HEK293 (cell line): ENCODE measurements around the gene THOP1.

Experiments used
- CTCF ChIA-PET: fragments of 350-600 bp; formaldehyde crosslinking; extraction: SDS; loops from one replicate; lab custom pipeline; 2021; ENCODE audit warnings: antibody characterized with exemption; lab: Yijun Ruan, JAX
- POLR2A ChIA-PET: fragments of 300-600 bp; formaldehyde crosslinking; extraction: SDS; loops from one replicate; lab custom pipeline; 2020; ENCODE audit warnings: antibody characterized with exemption, inconsistent platforms; lab: Yijun Ruan, JAX
- H3K27ac ChIP-seq: fragments of 200-500 bp; sonication (Bioruptor generic); 2 replicates; pipeline ENCODE4 v1.5.1; 2014; ENCODE audit warnings: low read depth, low read length, control low read depth, inconsistent platforms; ENCODE audit errors: extremely low read depth
- H3K36me3 ChIP-seq, 2 experiments: fragments of 200-500 bp in 1 of 2; sonication (Bioruptor generic) in 1 of 2; 1 replicate in 1 of 2; 2 replicates in 1 of 2; pipeline ENCODE4 v1.5.1; 2014 to 2017; ENCODE audit warnings: inconsistent platforms in 2 of 2, low read length in 2 of 2; ENCODE audit not compliant: control insufficient read depth in 2 of 2, insufficient read depth in 1 of 2
- H3K4me1 ChIP-seq: fragments of 200-500 bp; sonication (Bioruptor generic); 2 replicates; pipeline ENCODE4 v1.5.1; 2014; ENCODE audit warnings: mild to moderate bottlenecking, low read length, inconsistent platforms; ENCODE audit not compliant: control insufficient read depth, insufficient read depth
- H3K4me3 ChIP-seq: 2 replicates; pipeline ENCODE4 v1.5.1; 2011; ENCODE audit warnings: low read depth, mild to moderate bottlenecking, control low read depth, low read length, moderate library complexity
- H3K9me3 ChIP-seq: fragments of 200-500 bp; sonication (Bioruptor generic); 2 replicates; pipeline ENCODE4 v1.5.1; 2014; ENCODE audit warnings: low read depth, low read length, inconsistent platforms; ENCODE audit not compliant: control insufficient read depth, insufficient read depth
- ATF2 ChIP-seq: fragments of 450-650 bp; formaldehyde crosslinking; IDR thresholded peaks from 2 replicates; pipeline ENCODE4 v1.5.1; 2016; ENCODE audit warnings: missing biosample characterization, missing genetic modification characterization, low read depth
- BCL11A ChIP-seq: fragments of 450-650 bp; formaldehyde crosslinking; IDR thresholded peaks from 2 replicates; pipeline ENCODE4 v1.5.1; 2016; ENCODE audit warnings: low read depth, missing biosample characterization, missing genetic modification characterization
- INSM2 ChIP-seq: fragments of 450-650 bp; formaldehyde crosslinking; IDR thresholded peaks from 2 replicates; pipeline ENCODE4 v1.5.1; 2016; ENCODE audit warnings: missing biosample characterization, missing genetic modification characterization
- KLF9 ChIP-seq: fragments of 450-650 bp; formaldehyde crosslinking; IDR thresholded peaks from 2 replicates; pipeline ENCODE4 v1.5.1; 2016; ENCODE audit warnings: missing biosample characterization, missing genetic modification characterization, low read depth
- PATZ1 ChIP-seq: fragments of 450-650 bp; formaldehyde crosslinking; IDR thresholded peaks from 2 replicates; pipeline ENCODE4 v1.5.1; 2016; ENCODE audit warnings: missing biosample characterization, missing genetic modification characterization
- SCRT1 ChIP-seq: fragments of 450-650 bp; formaldehyde crosslinking; IDR thresholded peaks from 2 replicates; pipeline ENCODE4 v1.5.1; 2016; ENCODE audit warnings: missing biosample characterization, missing genetic modification characterization, borderline replicate concordance
- ZBTB49 ChIP-seq: fragments of 450-650 bp; formaldehyde crosslinking; IDR thresholded peaks from 2 replicates; pipeline ENCODE4 v1.5.1; 2016; ENCODE audit warnings: missing biosample characterization, missing genetic modification characterization, low read depth
- ZFP37 ChIP-seq: fragments of 450-650 bp; formaldehyde crosslinking; IDR thresholded peaks from 2 replicates; pipeline ENCODE4 v1.5.1; 2016; ENCODE audit warnings: missing biosample characterization, missing genetic modification characterization
- ZFP41 ChIP-seq: fragments of 450-650 bp; formaldehyde crosslinking; IDR thresholded peaks from 2 replicates; pipeline ENCODE4 v1.5.1; 2016; ENCODE audit warnings: missing biosample characterization, missing genetic modification characterization, borderline replicate concordance
- ZNF146 ChIP-seq: fragments of 450-650 bp; formaldehyde crosslinking; IDR thresholded peaks from 2 replicates; pipeline ENCODE4 v1.5.1; 2016; ENCODE audit warnings: missing biosample characterization, missing genetic modification characterization
- ZNF280C ChIP-seq: fragments of 450-650 bp; formaldehyde crosslinking; IDR thresholded peaks from 2 replicates; pipeline ENCODE4 v1.5.1; 2016; ENCODE audit warnings: missing biosample characterization, missing genetic modification characterization
- ZNF324 ChIP-seq: fragments of 450-650 bp; formaldehyde crosslinking; IDR thresholded peaks from 2 replicates; pipeline ENCODE4 v1.5.1; 2016; ENCODE audit warnings: missing biosample characterization, missing genetic modification characterization
- ZNF366 ChIP-seq: fragments of 450-650 bp; formaldehyde crosslinking; conservative IDR thresholded peaks from 2 replicates; pipeline ENCODE4 v1.5.1; 2016; ENCODE audit warnings: missing biosample characterization, missing genetic modification characterization
- ZNF426 ChIP-seq: fragments of 450-650 bp; formaldehyde crosslinking; IDR thresholded peaks from 2 replicates; pipeline ENCODE4 v1.5.1; 2017; ENCODE audit warnings: missing biosample characterization, missing genetic modification characterization, mild to moderate bottlenecking, inconsistent platforms, moderate library complexity
- ZNF623 ChIP-seq: fragments of 450-650 bp; formaldehyde crosslinking; IDR thresholded peaks from 2 replicates; pipeline ENCODE4 v1.5.1; 2016; ENCODE audit warnings: missing biosample characterization, missing genetic modification characterization
- ZNF629 ChIP-seq: fragments of 450-650 bp; formaldehyde crosslinking; IDR thresholded peaks from 2 replicates; pipeline ENCODE4 v1.5.1; 2017; ENCODE audit warnings: missing biosample characterization, missing genetic modification characterization
- ZNF639 ChIP-seq: fragments of 450-650 bp; formaldehyde crosslinking; IDR thresholded peaks from 2 replicates; pipeline ENCODE4 v1.5.1; 2016; ENCODE audit warnings: missing biosample characterization, missing genetic modification characterization
- ZNF658 ChIP-seq: fragments of 450-650 bp; formaldehyde crosslinking; IDR thresholded peaks from 2 replicates; pipeline ENCODE4; 2016; ENCODE audit warnings: missing biosample characterization, missing genetic modification characterization
- ZNF837 ChIP-seq: fragments of 450-650 bp; formaldehyde crosslinking; IDR thresholded peaks from 2 replicates; pipeline ENCODE4 v1.5.1; 2016; ENCODE audit warnings: missing biosample characterization, missing genetic modification characterization
- ZSCAN23 ChIP-seq: fragments of 450-650 bp; formaldehyde crosslinking; IDR thresholded peaks from 2 replicates; pipeline ENCODE4 v1.5.1; 2016; ENCODE audit warnings: missing biosample characterization, missing genetic modification characterization

THOP1 gene

GRCh38 chr19:2775556-2776430, 9.5 kb upstream of the THOP1 start:
- Histone ChIP-seq H3K36me3 (peaks cover 4 to 57% of the 10 kb centered on the region in 2 experiments; a peak in 2 of 3 replicates), H3K4me3 (no peak overlapping the region), H3K27ac (no peak overlapping the region), H3K4me1 (peaks cover 3% of the 10 kb centered on the region; the same call in 1 of the 2 replicates), H3K9me3 (no peaks in the 10 kb centered on the region)
- TF ChIP-seq ZNF658 (tag by site-specific recombination) = no peak
- peak; percentile 99 for TF ChIP-seq ZNF146 (tag by site-specific recombination)
- TF ChIP-seq ZNF324 (tag by site-specific recombination) = no peak
- no peak for TF ChIP-seq PATZ1 (tag by site-specific recombination)
- TF ChIP-seq ZFP37 = no peak
- peak; percentile 89 for TF ChIP-seq ATF2 (tag by site-specific recombination)
- 0 out of 2 replicates have a peak, but pooled peaks have one; percentile 25 for TF ChIP-seq ZNF629 (tag by site-specific recombination)
- TF ChIP-seq ZSCAN23 (tag by site-specific recombination) = no peak
- TF ChIP-seq ZNF837 = no peak
- TF ChIP-seq ZNF639 = no peak
- no peak for TF ChIP-seq ZFP41 (tag by site-specific recombination)
- TF ChIP-seq ZNF280C = no peak
- TF ChIP-seq ZNF426 (tag by site-specific recombination) = no peak
- no peak for TF ChIP-seq SCRT1 (tag by site-specific recombination)
- POLR2A ChIA-PET = no interaction called here
- CTCF ChIA-PET = interaction anchor here (0.6 to 0.7 kb wide), 2 partner anchors 113 to 1365 kb away, joined by 3 read pairs; no protein-coding TSS in a partner anchor

- POLR2A ChIA-PET = no interaction called here
- peak; percentile 94 for TF ChIP-seq ZNF623
- TF ChIP-seq ZNF366 = no peak
- TF ChIP-seq ZBTB49 (tag by site-specific recombination) = no peak
- TF ChIP-seq BCL11A (tag by site-specific recombination) = no peak
- no peak for TF ChIP-seq ZNF324 (tag by site-specific recombination)
- no peak for TF ChIP-seq INSM2 (tag by site-specific recombination)
- TF ChIP-seq KLF9 (tag by site-specific recombination) = no peak
- Histone ChIP-seq H3K9me3 (no peaks in the 10 kb centered on the region), H3K36me3 (peaks cover 4 to 57% of the 10 kb centered on the region in 2 experiments; a peak in 2 of 3 replicates), H3K27ac (no peak overlapping the region), H3K4me3 (no peak overlapping the region), H3K4me1 (peaks cover 3% of the 10 kb centered on the region; the same call in 1 of the 2 replicates)
- CTCF ChIA-PET = interaction anchor here (0.6 to 0.7 kb wide), 3 partner anchors 109 to 501 kb away, joined by 3 to 5 read pairs (median 3); no protein-coding TSS in a partner anchor
Measured at GRCh38 chr19:2777952-2778683, 7.2 kb upstream of the THOP1 start.
